GM23248 (cell line): ENCODE measurements around the gene TMEM115. TPM values are rescaled to one million over a fixed set of nuclear protein-coding genes. Genes with fewer than 3 reads are reported as not detected.

Source experiments
- DNase-seq: peaks from one replicate; pipeline ENCODE4 v3.0.0-alpha.2; 2015
- H2AFZ ChIP-seq: fragments of 200-600 bp; sonication (generic); 2 replicates; pipeline ENCODE4 v1.6.1; 2016; ENCODE audit warnings: antibody characterized with exemption
- H3F3A ChIP-seq: fragments of 200-600 bp; sonication (generic); 2 replicates; pipeline ENCODE4 v1.6.1; 2016; ENCODE audit warnings: mild to moderate bottlenecking, antibody characterized with exemption, mixed run types; ENCODE audit not compliant: insufficient read depth
- H3K27ac ChIP-seq: fragments of 200-600 bp; sonication (generic); 2 replicates; pipeline ENCODE4 v1.5.1; 2016; ENCODE audit warnings: mild to moderate bottlenecking
- H3K27me3 ChIP-seq: fragments of 200-600 bp; sonication (generic); replicated peaks from 2 replicates; pipeline ENCODE4 v1.6.1; 2016; ENCODE audit warnings: mild to moderate bottlenecking; ENCODE audit not compliant: insufficient read depth
- H3K36me3 ChIP-seq: fragments of 200-600 bp; sonication (generic); 2 replicates; pipeline ENCODE4 v1.6.1; 2016; ENCODE audit warnings: low read depth, mild to moderate bottlenecking
- H3K4me1 ChIP-seq: fragments of 200-600 bp; sonication (generic); 2 replicates; pipeline ENCODE4 v1.6.1; 2016; ENCODE audit warnings: mild to moderate bottlenecking; ENCODE audit not compliant: insufficient read depth
- H3K4me2 ChIP-seq: fragments of 200-600 bp; sonication (generic); one replicate; pipeline ENCODE4 v1.6.1; 2016; ENCODE audit warnings: mild to moderate bottlenecking; ENCODE audit not compliant: unreplicated experiment
- H3K4me3 ChIP-seq: fragments of 200-600 bp; sonication (generic); 2 replicates; pipeline ENCODE4 v1.5.1; 2016; ENCODE audit warnings: mild to moderate bottlenecking
- H3K79me2 ChIP-seq: fragments of 200-600 bp; sonication (generic); 2 replicates; pipeline ENCODE4 v1.6.1; 2016; ENCODE audit warnings: mild to moderate bottlenecking; ENCODE audit not compliant: insufficient read depth
- H3K9ac ChIP-seq: fragments of 200-600 bp; sonication (generic); 2 replicates; pipeline ENCODE4 v1.6.1; 2016; ENCODE audit warnings: mild to moderate bottlenecking
- H3K9me2 ChIP-seq: fragments of 200-600 bp; sonication (generic); 2 replicates; pipeline ENCODE4 v1.6.1; 2016; ENCODE audit warnings: mixed run types, mild to moderate bottlenecking, moderate library complexity; ENCODE audit not compliant: insufficient read depth
- H3K9me3 ChIP-seq: fragments of 200-600 bp; sonication (generic); one replicate; pipeline ENCODE4 v1.6.1; 2017; ENCODE audit warnings: low read depth
- H4K20me1 ChIP-seq: fragments of 200-600 bp; sonication (generic); 2 replicates; pipeline ENCODE4 v1.6.0; 2016; ENCODE audit not compliant: insufficient read depth
- EZH2 ChIP-seq: fragments of 200-600 bp; sonication (generic); IDR thresholded peaks from 2 replicates; pipeline ENCODE4 v1.6.1; 2018; ENCODE audit warnings: antibody characterized with exemption, mild to moderate bottlenecking; ENCODE audit not compliant: insufficient read depth, poor library complexity, severe bottlenecking
- EZH2phosphoT487 ChIP-seq: fragments of 200-600 bp; sonication (generic); IDR thresholded peaks from 2 replicates; pipeline ENCODE4 v1.6.1; 2018; ENCODE audit warnings: antibody characterized with exemption, moderate library complexity, mild to moderate bottlenecking, low read depth; ENCODE audit not compliant: insufficient read depth
- WGBS, 2 experiments: methylation state at CpG; one replicate each; pipeline ENCODE4 v1.1.6; 2015 to 2017; ENCODE audit warnings: low lambda C conversion rate in 2 of 2, low coverage in 1 of 2; ENCODE audit errors: missing lambda C conversion rate in 2 of 2; 5-methylcytosine and 5-hydroxymethylcytosine counted together
- in situ Hi-C: fragments of 300-500 bp; cut with MboI; formaldehyde crosslinking; loops from 2 replicates; pipeline ENCODE4 v1.15.0; 2020
- polyA plus RNA-seq: library from polyadenylated mRNA; unstranded; fragments of >200 nt; fragmentation: Nextera tagmentation; extraction: Ambion mirVana; gene quantifications from 2 replicates; pipeline ENCODE4 v1.2.1, GENCODE V29; 2016
- total RNA-seq: library from RNA; depleted of rRNA; stranded (reverse); fragments of >200 nt; shearing (Covaris generic); gene quantifications from 2 replicates; pipeline ENCODE4 v1.2.3, GENCODE V29; 2014

The TMEM115 gene
- total and polyA plus RNA-seq, 2 experiments from 2014 or later = 73.1 to 95.4 TPM

DNA sequence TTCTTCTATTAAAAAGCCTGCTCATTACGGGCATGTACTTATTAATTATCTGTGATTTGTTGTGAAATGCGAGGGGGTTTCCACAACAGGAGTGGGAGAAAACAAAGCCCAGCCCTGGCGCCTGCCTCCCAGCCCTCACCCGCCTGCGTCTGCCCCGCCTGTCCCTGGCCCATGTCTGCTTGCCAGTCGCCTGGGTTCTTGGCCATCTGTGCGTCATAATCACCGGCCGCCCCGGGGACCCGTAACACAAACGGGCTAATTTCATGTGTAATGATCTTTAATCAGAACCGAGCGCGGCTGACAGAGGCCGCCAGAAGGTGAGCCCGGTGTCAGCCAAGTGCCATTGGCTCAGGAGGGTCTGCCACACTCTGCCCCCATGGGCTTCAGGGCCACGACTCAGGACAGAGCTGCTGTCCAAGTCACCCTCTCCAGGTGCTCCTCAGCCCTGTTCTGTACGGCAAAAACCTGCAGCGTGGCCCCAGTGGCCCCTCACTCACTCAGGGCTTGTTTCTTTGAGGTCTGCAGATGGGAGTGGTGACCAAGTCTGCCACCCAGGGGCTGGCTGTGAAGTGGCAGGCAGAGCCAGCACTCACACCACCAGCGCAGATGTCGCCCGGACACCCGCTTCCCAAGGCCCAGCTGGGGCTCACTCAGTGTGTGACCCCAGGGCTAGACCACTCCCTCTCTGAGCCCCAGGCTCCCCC, 28.8 kb upstream of the TMEM115 start:
- 7 to 8% methylated on average over 25 of the region's 25 CpGs for WGBS, 2 experiments
- H3K9me3 ChIP-seq = no peaks in the 10 kb centered on the region
- H3K79me2 ChIP-seq = no peaks in the 10 kb centered on the region
- H3K27me3 ChIP-seq = peaks cover 22% of the 10 kb centered on the region
- no peaks in the 10 kb centered on the region for H3F3A ChIP-seq
- H3K36me3 ChIP-seq = no peaks in the 10 kb centered on the region
- 0 out of 2 replicates have a peak overlapping the region, but pooled peaks have one; percentile 26 for H2AFZ ChIP-seq
- DNase-seq = peak; percentile 38
- in situ Hi-C loops = no loop called here
- TF ChIP-seq EZH2 (no peak), EZH2phosphoT487 (no peak)
- H3K4me1 ChIP-seq = no peaks in the 10 kb centered on the region
- H3K4me3 ChIP-seq = no peak overlapping the region
- no peak overlapping the region for H3K4me2 ChIP-seq
- no peak overlapping the region for H3K27ac ChIP-seq
- H4K20me1 ChIP-seq = no peaks in the 10 kb centered on the region
- H3K9me2 ChIP-seq = no peaks in the 10 kb centered on the region
- no peak overlapping the region for H3K9ac ChIP-seq

DNA sequence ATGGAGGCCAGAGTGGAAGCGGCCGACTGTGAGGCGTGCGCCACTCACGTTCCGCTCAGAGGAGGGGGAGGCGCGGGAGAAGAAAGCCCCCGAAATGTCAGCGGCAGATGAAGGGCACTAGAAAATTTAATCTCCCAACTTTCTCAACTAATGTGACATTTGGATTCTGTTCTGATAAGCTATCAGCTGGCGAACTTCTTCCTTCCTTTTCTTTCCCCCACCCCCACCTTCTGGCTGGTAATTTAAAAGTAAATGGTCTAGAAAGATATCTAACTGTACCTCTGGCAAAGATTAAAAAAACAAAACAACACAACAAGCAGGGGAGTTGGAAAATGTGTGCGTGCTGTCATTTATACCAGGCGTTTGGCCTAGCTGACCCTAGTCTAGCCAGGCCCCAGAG, 26.4 kb upstream of the TMEM115 start:
- Histone ChIP-seq H2AFZ (no peak overlapping the region), H3K4me1 (no peaks in the 10 kb centered on the region), H3K9ac (no peak overlapping the region), H3K4me3 (no peak overlapping the region), H3K79me2 (no peaks in the 10 kb centered on the region), H4K20me1 (no peaks in the 10 kb centered on the region), H3F3A (no peaks in the 10 kb centered on the region), H3K4me2 (no peak overlapping the region), H3K36me3 (no peaks in the 10 kb centered on the region), H3K27me3 (peaks cover 22% of the 10 kb centered on the region), H3K27ac (no peak overlapping the region), H3K9me2 (no peaks in the 10 kb centered on the region), H3K9me3 (no peaks in the 10 kb centered on the region)
- TF ChIP-seq EZH2phosphoT487 (no peak), EZH2 (no peak)
- DNase-seq = no peak
- WGBS, 2 experiments = 83 to 86% methylated on average over 12 to 13 of the region's 13 CpGs
- in situ Hi-C loops = no loop called here

DNA sequence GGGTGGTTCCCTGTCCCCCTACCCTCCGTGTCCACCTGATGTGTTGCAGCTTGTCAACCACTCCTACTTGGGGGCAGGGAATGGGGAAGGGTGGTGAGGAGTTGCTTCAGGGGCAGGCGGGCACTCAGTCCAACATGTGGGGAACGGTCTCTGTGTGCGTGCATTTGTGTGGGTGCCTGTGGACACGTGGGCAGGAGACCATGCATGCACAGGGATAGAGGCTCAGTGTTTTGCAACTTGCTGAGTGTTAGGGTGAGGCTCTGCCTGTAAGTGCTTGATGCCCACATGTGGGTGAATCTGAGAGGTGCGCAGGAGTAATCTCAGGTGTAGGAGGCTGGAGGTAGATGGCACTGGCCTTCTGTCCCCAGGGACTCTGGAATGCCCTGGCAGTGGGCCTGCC, 24.4 kb upstream of the TMEM115 start:
- peaks cover 22% of the 10 kb centered on the region for H3K27me3 ChIP-seq

DNA sequence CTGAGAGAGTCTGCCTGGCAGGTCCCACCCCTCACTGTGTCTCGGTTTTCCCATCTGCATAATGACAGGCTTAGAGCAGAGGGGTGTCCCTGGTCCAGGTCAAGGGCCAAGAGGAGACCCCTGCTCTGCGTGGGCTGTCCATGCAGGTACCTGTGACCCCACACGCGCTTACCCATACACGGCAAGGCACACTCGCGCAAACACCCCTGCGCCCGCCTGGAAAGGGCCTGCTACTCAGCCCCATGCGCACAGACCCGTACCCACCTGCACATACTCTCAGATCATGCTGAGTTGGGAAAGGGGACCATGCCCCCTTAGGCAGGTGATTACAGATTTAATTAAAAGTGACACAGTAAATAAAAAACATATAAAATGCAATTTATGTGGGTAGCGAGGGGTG, 23.4 kb upstream of the TMEM115 start:
- Histone ChIP-seq H3K27me3 (peaks cover 12% of the 10 kb centered on the region), H3K4me2 (no peak overlapping the region)

More for the DNA sequence above, 24.4 kb upstream of the TMEM115 start:
- Histone ChIP-seq H3K9ac (no peak overlapping the region), H3K9me3 (no peaks in the 10 kb centered on the region), H3K4me2 (no peak overlapping the region), H3K9me2 (no peaks in the 10 kb centered on the region), H3K4me3 (no peak overlapping the region), H3K36me3 (no peaks in the 10 kb centered on the region), H3K79me2 (no peaks in the 10 kb centered on the region), H3K27ac (no peak overlapping the region), H3F3A (no peaks in the 10 kb centered on the region), H4K20me1 (no peaks in the 10 kb centered on the region), H2AFZ (no peak overlapping the region), H3K4me1 (no peaks in the 10 kb centered on the region)
- TF ChIP-seq EZH2 (no peak), EZH2phosphoT487 (no peak)
- DNase-seq = no peak
- 77 to 81% methylated on average over 6 of the region's 6 CpGs for WGBS, 2 experiments
- in situ Hi-C loops = no loop called here

More for the DNA sequence above, 23.4 kb upstream of the TMEM115 start:
- Histone ChIP-seq H3K9me3 (no peaks in the 10 kb centered on the region), H3K4me1 (no peaks in the 10 kb centered on the region), H2AFZ (no peak overlapping the region), H3K9ac (no peak overlapping the region), H3F3A (no peaks in the 10 kb centered on the region), H3K9me2 (no peaks in the 10 kb centered on the region), H3K36me3 (no peaks in the 10 kb centered on the region), H3K4me3 (no peak overlapping the region), H4K20me1 (no peaks in the 10 kb centered on the region), H3K79me2 (no peaks in the 10 kb centered on the region), H3K27ac (no peak overlapping the region)
- DNase-seq = no peak
- WGBS, 2 experiments = 69 to 75% methylated on average over 12 of the region's 12 CpGs
- in situ Hi-C loops = no loop called here
- TF ChIP-seq EZH2 (no peak), EZH2phosphoT487 (no peak)
